Measurements from ENCODE around the gene CPNE5.
A peak's percentile ranks its signal among the peaks of the same experiment; 100 is the strongest.

Gene CPNE5

GRCh38 chr6:36838896-36839748 lies at the start of gene CPNE5:
TSS of gene CPNE5 (minus strand) at chr6:36839444. CDS start at chr6:36839377, 67 bp downstream.
- no peak for DNase-seq (ENCODE audit: low spot score)

- DNase-seq (ENCODE audit: low spot score): no peak
Observed at GRCh38 chr6:36888115-36888643, 48.9 kb upstream of the CPNE5 start.

GRCh38 chr6:36886950-36887618 lies 47.8 kb upstream of the CPNE5 start:
- DNase-seq (ENCODE audit: low spot score): no peak

- peak; percentile 95 for DNase-seq (ENCODE audit: low spot score)
Observed at GRCh38 chr6:36885461-36886401, 46.5 kb upstream of the CPNE5 start, which contains the start of gene C6orf89. TSS of gene C6orf89 (plus strand) at chr6:36885952. CDS start at chr6:36899445, 13,493 bp downstream.

GRCh38 chr6:36884610-36885009 lies 45.4 kb upstream of the CPNE5 start:
- no peak for DNase-seq (ENCODE audit: low spot score)

DNA sequence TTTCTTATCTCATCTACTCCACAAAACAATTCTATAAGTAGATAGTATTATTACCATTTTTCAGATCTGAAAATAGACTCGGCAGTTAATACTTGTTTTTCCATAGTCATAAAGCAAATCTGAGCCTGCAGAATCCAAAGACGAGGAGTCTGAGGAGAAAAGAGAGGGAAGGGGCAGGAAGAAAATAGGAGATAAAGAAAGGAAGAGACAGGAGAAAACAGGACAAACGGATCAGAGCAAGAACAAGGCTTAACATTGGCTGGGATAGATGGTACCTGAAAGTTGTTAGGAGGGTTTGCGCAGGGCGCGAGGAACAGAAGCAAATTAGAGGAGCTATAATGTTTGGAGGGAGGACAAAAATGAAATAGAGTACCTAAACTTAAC lies 36.0 kb upstream of the CPNE5 start:
- DNase-seq (ENCODE audit: low spot score): no peak

- peak; percentile 96 for DNase-seq (ENCODE audit: low spot score)
Observed at GRCh38 chr6:36874443-36875249, 35.4 kb upstream of the CPNE5 start, which contains the start of gene PPIL1. TSS of gene PPIL1 (minus strand) at chr6:36874803. CDS start at chr6:36874772, 31 bp downstream.

GRCh38 chr6:36873612-36874442 lies 34.6 kb upstream of the CPNE5 start:
- DNase-seq (ENCODE audit: low spot score): no peak

DNA sequence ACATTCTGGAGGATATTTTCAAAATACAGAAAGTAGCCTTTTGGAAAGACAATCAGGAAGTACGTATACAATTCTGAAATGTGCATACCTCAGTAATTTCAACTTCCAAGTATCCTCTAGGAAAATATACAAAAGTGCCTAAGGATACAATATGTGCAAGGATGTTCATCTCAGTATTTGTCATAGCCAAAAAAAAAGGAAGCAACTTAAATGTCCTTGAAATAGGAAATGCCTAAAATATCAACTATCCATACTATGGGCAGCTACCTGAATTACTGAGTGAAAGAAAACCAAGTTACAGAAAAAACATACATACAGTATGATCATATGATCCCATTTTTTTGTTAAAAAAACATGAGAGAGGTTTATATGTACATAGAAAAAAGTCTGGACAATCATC lies 33.9 kb upstream of the CPNE5 start:
- DNase-seq (ENCODE audit: low spot score): no peak

DNA sequence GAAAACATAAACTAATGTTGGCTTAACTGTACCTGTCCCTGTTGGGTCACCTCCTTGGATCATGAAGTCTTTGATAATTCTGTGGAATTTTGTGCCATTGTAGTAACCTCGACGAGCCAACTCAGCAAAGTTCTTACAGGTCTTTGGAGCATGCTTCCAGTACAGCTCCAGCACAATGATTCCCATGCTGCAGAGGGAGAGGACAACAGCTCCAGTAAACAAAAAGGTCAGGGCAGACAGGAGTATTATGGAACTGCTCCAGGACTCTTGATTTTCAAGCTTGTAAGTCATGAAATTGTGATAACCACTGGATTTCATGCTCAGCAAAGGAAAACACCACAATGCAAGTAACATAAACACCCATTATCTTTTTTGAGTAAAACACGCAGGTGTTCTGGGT lies 32.4 kb upstream of the CPNE5 start:
- DNase-seq (ENCODE audit: low spot score): no peak

DNA sequence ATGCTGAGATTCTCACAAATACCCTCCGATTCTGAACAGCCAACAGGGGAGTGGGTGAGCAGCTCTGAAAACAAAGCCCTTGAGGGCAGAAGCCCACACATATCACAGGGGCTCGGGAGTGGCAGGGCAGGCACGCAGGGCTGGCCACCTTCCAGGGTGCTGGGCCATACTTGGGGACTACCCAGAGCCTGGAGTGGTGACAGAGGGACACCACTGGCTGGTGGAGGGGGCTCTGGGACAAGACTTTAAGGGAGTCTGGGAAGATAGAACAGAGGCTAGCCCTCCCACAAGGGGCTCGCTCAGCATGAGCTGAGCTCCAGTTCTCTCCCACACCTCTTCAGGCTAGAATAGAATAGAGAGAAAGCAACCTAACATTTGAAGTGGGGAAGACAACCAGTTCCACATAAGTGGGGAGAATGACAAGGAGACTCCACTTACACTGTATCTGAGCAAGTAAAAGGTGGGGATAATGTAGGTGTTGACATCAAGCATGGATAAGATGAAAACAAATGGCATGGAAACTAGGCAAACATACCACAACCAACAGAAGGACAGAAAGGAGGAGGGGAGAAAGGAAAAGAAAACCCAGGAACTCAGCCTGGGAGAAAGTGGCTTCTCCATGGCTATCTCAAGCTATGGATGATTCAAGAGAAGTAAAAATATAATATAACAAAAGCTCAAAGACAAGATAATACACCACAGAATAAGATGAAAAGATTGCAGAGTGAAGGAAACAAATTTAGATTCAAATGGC lies 28.4 kb upstream of the CPNE5 start:
- DNase-seq (ENCODE audit: low spot score): no peak

GRCh38 chr6:36865835-36866234 lies 26.6 kb upstream of the CPNE5 start:
- no peak for DNase-seq (ENCODE audit: low spot score)

DNA sequence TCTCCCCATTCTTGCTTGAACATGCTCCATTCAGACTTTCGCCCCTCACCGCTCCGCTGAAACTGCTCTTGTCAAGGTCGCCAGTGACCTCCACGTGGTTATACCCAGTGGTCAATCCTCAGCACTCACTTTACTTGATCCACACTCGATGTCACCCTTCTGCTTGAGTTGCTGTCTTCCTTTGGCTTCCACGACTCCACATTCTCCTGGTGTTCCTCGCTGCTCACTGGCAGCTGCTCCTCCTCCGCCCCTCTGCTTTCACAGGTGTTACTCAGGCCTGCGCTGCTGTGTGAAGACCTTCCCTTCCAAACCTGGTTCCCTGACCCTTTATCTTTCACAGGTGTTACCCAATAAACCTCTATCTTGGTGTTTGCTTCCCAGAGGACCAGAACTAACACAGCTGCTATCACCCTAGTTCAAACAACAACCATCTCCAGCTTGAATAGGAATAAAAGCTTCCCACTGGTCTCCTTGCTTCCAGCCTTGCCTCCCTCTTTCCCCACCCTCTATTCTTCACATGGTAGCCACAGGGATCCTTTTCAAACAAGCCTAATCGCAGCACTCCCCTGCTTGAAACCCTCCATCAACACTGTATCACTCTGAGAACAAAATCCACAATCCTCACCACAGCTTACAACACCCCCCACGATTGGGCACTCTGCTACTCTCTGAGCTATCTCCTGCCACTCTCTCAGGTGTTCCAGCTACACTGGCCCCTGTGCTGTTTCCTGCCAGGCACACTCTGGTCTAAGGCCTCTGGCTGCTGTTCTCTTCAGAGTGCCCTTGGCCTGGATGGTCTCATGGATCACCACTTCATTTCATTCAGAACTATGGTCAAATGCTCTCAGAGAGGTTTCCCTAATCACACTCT lies 24.7 kb upstream of the CPNE5 start:
- no peak for DNase-seq (ENCODE audit: low spot score)

GRCh38 chr6:36862848-36863382 lies 23.7 kb upstream of the CPNE5 start:
- DNase-seq (ENCODE audit: low spot score): no peak

DNA sequence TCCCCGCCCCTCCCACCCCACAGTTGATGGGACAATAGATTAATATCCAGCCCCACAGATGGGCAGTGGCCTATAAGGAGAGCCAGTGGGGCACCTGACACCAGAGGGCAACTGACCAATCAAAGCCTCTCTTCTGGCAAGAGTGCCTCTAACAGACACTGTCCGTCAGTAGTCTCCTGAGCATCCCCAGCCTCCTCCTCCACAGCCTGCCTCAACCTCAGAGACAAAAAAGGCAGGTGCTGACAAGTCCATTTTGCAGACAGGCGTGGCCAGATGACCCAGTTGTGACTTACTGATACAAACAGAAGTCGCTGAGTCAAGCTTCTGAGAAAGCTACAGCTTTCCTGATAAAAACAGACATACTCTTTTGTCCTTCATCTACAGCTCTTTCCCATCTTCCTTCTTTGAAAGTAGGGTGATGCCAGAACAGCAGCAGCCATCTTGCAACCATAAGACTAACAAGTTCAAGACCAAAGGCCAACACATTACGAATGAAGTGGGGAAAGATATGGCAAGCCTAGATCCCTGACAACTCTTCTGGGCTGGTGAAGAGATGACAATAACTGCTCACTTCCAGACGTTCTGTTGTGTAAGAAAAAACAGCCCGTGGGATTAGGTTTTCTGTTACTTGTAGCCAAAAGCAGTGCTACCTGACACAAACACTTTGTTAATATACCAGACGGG lies 23.1 kb upstream of the CPNE5 start:
- DNase-seq (ENCODE audit: low spot score): no peak

DNA sequence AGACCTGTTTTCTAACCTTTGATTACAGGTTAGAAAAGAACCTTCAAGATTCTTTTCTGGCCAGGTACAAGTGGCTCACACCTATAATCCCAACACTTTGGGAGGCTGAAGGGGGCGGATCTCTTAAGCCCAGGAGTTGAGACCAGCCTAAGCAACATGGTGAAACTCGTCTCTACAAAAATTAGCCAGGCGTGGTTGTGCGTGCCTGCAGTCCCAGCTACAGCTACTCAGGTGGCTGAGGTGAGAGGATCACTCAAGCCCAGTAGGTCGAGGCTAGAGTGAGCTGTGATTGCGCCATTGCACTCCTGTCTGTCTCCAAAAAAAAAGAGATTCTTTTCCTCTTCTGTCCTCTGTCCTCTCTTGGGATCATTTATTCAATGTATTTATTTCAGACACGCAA lies 20.9 kb upstream of the CPNE5 start:
- DNase-seq (ENCODE audit: low spot score): no peak

- peak; percentile 67 for DNase-seq (ENCODE audit: low spot score)
Observed at GRCh38 chr6:36858407-36858981, 19.2 kb upstream of the CPNE5 start.

Data from AG08395 (cell line).